Measurements from ENCODE around the gene IKZF5.

GRCh38 chr10:123004298-123004697 lies 4.3 kb downstream of the IKZF5 start:
- no peak for TF ChIP-seq EP300 (IDR thresholded peaks at IDR 0.05)
- TF ChIP-seq CTCF (IDR thresholded peaks at IDR 0.05), result no peak
